8988T (cell line): ENCODE data around the gene ZNF683.
"Not testable (repeated sequence)": the region's sequence is repeated elsewhere in the genome, so short reads cannot be mapped to it uniquely, and the experiment has no call there.

ENCODE experiments used
- DNase-seq: peaks from one replicate; pipeline ENCODE4 v3.0.0; 2011

ZNF683 gene

GRCh38 chr1:26384076-26384475 lies 11.5 kb upstream of the ZNF683 start:
- no peak for DNase-seq

GRCh38 chr1:26378879-26379251 lies 6.3 kb upstream of the ZNF683 start:
- no peak for DNase-seq

GRCh38 chr1:26378088-26378878 lies 5.7 kb upstream of the ZNF683 start:
- DNase-seq, result no peak

GRCh38 chr1:26376050-26376449 lies 3.5 kb upstream of the ZNF683 start:
- no peak for DNase-seq

- no peak for DNase-seq
Observed at GRCh38 chr1:26375081-26375480, 2.5 kb upstream of the ZNF683 start.

- not testable (repeated sequence) for DNase-seq
Observed at GRCh38 chr1:26374361-26374760, 1.8 kb upstream of the ZNF683 start.

GRCh38 chr1:26373789-26374188 lies 1.2 kb upstream of the ZNF683 start:
- DNase-seq, result no peak

- DNase-seq, result no peak
Observed at GRCh38 chr1:26373281-26373680, 731 bp upstream of the ZNF683 start.

- no peak for DNase-seq
Observed at GRCh38 chr1:26372039-26372438, 511 bp downstream of the ZNF683 start.

GRCh38 chr1:26370591-26371382 lies 1.8 kb downstream of the ZNF683 start:
- DNase-seq, result no peak

GRCh38 chr1:26368486-26368885 lies 4.1 kb downstream of the ZNF683 start:
- DNase-seq, result no peak

GRCh38 chr1:26368006-26368405 lies 4.5 kb downstream of the ZNF683 start:
- no peak for DNase-seq

GRCh38 chr1:26367441-26367840 lies 5.1 kb downstream of the ZNF683 start:
- no peak for DNase-seq

GRCh38 chr1:26364956-26365355 lies 7.6 kb downstream of the ZNF683 start:
- no peak for DNase-seq

- DNase-seq, result peak; percentile 57
Observed at GRCh38 chr1:26363549-26364448, 8.8 kb downstream of the ZNF683 start.

GRCh38 chr1:26362331-26362730 lies 10.2 kb downstream of the ZNF683 start:
- DNase-seq, result no peak

- DNase-seq, result no peak
Observed at GRCh38 chr1:26361605-26362122, 10.9 kb downstream of the ZNF683 start.

GRCh38 chr1:26360807-26361604 lies 11.5 kb downstream of the ZNF683 start:
- DNase-seq, result no peak

GRCh38 chr1:26359981-26360806 lies 12.4 kb downstream of the ZNF683 start:
- DNase-seq, result no peak

GRCh38 chr1:26358411-26359384 lies 13.9 kb downstream of the ZNF683 start:
- DNase-seq, result no peak
